ENCODE results near the gene DNAI7.

DNA sequence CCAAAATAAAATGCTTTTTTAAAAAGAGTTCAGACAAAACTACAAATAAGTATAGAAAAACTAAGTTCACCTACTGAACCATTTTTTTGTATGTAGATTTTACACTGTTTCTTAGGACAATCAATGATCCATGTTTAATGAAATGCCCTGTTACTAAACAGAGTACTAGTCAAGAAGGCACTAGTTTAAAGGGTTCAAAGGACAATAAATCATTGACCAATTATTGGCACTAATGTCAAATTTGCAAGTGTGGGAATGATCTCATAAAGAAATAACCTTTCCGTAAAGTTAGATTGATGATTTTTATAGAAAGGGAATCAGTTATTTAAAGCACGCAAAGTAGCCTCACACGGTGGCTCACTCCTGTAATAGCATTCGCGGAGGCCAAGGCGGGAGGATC, 4.2 kb downstream of the DNAI7 start:
- TF ChIP-seq, protein P1, sequence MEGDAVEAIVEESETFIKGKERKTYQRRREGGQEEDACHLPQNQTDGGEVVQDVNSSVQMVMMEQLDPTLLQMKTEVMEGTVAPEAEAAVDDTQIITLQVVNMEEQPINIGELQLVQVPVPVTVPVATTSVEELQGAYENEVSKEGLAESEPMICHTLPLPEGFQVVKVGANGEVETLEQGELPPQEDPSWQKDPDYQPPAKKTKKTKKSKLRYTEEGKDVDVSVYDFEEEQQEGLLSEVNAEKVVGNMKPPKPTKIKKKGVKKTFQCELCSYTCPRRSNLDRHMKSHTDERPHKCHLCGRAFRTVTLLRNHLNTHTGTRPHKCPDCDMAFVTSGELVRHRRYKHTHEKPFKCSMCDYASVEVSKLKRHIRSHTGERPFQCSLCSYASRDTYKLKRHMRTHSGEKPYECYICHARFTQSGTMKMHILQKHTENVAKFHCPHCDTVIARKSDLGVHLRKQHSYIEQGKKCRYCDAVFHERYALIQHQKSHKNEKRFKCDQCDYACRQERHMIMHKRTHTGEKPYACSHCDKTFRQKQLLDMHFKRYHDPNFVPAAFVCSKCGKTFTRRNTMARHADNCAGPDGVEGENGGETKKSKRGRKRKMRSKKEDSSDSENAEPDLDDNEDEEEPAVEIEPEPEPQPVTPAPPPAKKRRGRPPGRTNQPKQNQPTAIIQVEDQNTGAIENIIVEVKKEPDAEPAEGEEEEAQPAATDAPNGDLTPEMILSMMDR (conservative IDR thresholded peaks at IDR 0.05; ENCODE audit: low read depth, low read length), result no peak
- TF ChIP-seq EZH2phosphoT487 (IDR thresholded peaks at IDR 0.05; ENCODE audit: borderline replicate concordance, low read length) (no peak), EZH2 (IDR thresholded peaks at IDR 0.05; ENCODE audit: low read length, unreplicated experiment) (no peak)

Measured in PC-3 (cell line).